Measurements from ENCODE around the gene PHC2.
"Not testable (repeated sequence)": the region's sequence is repeated elsewhere in the genome, so short reads cannot be mapped to it uniquely, and the experiment has no call there.

Gene PHC2

GRCh38 chr1:33323663-33324477 is 107.0 kb downstream of the PHC2 start:
- no peak for DNase-seq (ENCODE audit: low read depth)
- H3K4me3 ChIP-seq (ENCODE audit: low read depth, low read length), result no peak overlapping the region

- DNase-seq (ENCODE audit: low read depth), result no peak
- no peak overlapping the region for H3K4me3 ChIP-seq (ENCODE audit: low read depth, low read length)
Measured at GRCh38 chr1:33322870-33323585, 107.9 kb downstream of the PHC2 start.

DNA sequence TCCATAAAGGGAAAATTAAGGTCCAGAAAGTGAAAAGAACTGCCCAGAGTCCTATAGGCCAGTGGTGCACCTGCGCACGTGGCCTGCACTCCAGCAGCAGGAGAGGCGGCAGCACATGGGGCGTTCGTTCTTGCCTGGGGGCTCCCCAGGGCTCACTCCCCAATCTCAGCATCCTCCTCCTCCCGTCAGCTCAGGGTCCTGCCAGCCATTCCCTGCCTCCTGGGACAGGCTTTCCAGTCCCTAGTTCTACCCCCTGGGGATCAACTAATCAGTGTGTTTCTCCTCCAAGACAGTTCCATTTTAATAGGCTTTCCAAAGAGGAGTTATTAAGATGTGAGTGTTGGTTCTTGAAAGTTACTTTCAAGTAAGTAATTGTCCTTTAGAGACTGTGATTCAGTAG is 108.8 kb downstream of the PHC2 start:
- no peak overlapping the region for H3K4me3 ChIP-seq (ENCODE audit: low read depth, low read length)
- DNase-seq (ENCODE audit: low read depth), result no peak

DNA sequence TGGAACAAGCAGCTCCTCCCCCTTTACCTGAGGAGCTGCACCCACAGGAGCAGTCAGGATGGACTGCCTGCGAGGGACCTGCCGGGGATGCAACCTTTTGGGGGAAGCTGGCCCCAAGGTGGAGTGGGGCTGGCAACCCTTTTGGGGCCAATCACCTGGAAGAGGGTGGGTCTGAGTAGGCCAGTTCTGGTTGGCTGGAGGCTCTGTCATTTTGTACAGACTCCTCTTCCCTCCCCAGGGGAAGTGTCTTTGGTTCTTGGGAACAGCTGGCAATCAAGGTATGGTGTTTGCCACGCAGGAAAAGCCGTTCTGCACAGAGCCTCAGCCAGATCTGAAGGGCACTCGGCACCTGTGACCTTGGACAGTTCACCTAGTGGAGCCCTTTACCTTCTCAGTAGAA is 109.7 kb downstream of the PHC2 start:
- no peak overlapping the region for H3K4me3 ChIP-seq (ENCODE audit: low read depth, low read length)

GRCh38 chr1:33320619-33321165 is 110.2 kb downstream of the PHC2 start, which contains the start of gene A3GALT2:
Gene A3GALT2 (minus strand): TSS chr1:33321098. CDS start chr1:33321098, 0 bp downstream.
- DNase-seq (ENCODE audit: low read depth), result no peak
- no peak within 1 kb of the TSS for H3K4me3 ChIP-seq (ENCODE audit: low read depth, low read length)

More for the DNA sequence above, 109.7 kb downstream of the PHC2 start:
- no peak for DNase-seq (ENCODE audit: low read depth)

DNA sequence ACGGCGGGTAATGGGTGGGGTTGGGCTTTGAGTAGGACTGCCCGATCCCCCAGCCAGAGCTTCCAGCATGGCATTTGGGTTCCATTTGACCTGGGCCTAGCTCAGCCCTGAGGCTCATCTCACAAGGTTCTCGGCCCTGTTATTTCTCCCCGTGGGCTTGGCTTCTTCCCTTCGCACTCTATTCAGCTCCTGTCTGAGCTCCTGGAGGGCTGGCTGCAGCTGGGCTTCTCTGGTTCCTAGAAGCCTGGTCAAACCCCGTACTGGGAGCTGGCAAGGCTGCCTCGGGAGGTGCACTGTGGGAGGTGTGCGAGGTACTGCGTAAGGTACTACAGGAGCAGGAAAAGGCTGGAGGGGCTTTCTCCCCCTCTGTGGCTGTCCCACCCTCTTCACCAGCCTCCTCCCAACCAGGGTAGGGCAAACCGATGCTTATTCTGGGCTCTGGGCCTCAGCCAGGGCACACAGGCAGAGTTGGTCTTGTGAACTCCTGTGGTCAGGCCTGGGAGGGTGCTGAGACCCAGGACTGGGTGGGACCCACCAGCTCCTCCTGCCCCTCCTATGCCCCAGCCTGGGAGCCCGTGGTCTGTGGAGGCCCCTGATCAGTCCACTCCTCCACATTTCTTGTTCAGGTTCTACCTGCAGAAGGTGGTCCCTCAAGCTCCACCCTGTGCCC is 110.8 kb downstream of the PHC2 start:
- no peak for DNase-seq (ENCODE audit: low read depth)
- H3K4me3 ChIP-seq (ENCODE audit: low read depth, low read length), result no peak overlapping the region

DNA sequence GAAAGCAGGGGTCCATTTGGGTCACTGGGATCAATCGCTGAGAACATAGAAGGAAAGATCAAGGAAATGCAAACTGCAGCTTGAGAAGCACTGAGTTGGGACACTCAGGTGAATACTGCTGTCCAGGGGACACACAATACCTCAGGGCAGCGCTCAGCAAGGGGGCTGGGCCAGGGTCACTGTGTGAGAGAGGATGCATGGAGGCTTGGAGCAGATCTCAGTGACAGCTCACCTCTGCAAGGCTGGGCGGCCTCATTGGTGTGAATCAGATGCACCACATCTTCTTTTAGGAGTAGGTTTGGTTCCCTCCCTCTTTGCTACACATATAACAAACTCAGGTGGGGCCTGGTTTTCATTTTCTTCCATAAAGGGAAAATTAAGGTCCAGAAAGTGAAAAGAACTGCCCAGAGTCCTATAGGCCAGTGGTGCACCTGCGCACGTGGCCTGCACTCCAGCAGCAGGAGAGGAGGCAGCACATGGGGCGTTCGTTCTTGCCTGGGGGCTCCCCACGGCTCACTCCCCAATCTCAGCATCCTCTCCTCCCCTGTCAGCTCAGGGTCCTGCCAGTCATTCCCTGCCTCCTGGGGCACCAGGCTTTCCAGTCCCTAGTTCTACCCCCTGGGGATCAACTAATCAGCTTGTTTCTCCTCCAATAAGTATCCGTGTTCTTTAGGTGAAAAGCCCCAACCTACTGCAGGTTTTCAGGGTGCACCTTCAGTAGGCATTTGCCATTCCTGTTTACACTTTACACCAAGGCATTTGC is 111.5 kb downstream of the PHC2 start:
- no peak for DNase-seq (ENCODE audit: low read depth)

GRCh38 chr1:33317946-33318345 is 112.9 kb downstream of the PHC2 start:
- DNase-seq (ENCODE audit: low read depth), result no peak
- no peak overlapping the region for H3K4me3 ChIP-seq (ENCODE audit: low read depth, low read length)

More for the DNA sequence above, 111.5 kb downstream of the PHC2 start:
- no peak overlapping the region for H3K4me3 ChIP-seq (ENCODE audit: low read depth, low read length)

DNA sequence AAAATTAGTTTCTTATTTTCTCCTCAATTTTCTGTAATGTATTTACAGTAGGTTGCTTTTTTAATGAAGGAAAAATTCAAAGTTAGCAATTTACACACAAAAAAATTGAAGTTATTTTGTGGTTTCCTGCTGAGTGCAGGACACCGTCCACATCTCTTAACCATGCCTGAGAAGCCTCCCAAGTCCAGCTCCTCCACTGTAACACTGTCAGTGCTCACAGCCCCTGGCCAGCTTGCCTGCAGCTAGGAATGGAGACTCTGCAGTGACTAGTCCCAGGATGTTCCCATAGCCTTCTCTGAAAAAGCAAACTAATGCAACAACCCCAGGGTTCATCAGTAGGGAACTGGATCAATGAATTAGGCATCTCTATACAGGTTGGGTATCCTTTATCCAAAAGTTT is 113.5 kb downstream of the PHC2 start:
- no peak for DNase-seq (ENCODE audit: low read depth)
- no peak overlapping the region for H3K4me3 ChIP-seq (ENCODE audit: low read depth, low read length)

DNA sequence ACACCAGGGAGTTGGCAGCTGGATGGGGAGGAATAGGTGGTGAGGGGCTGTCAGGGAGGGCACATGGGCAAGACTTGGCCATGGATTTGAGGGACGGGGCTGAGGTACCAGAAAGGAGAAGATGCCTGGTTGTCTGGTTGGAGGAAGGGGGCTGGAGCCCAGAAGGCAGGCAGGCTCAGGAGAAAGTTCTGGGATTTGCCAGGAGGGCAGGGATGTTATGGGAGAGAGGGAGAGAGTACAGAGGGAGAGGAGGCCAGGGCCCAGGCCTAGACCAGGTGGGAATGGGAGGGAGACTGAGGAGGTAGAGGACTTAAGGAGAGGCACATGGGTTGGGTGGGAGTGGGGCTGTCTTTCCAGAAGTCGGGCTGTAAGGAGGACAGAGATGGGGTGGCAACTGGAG is 114.3 kb downstream of the PHC2 start:
- no peak overlapping the region for H3K4me3 ChIP-seq (ENCODE audit: low read depth, low read length)
- no peak for DNase-seq (ENCODE audit: low read depth)

DNA sequence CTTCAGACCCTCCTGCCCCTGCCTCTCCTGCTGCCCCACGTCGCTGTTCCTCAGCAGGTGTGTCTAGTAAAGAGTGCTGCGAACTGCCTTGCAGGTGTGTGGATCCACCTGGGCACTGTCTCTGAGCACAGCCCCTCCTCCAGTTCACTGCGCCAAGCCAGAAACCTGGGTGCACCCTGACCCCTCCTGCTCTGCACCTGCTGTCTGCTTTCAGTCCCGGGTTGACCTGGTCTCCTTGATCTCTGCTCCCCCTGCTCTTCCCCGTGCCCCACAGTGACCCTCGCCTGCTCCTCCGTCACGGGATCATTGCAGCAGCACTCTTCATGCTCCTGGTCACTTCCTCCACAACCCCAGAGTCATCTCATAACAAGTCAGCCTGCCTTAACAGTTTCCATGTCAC is 116.5 kb downstream of the PHC2 start:
- no peak for DNase-seq (ENCODE audit: low read depth)
- H3K4me3 ChIP-seq (ENCODE audit: low read depth, low read length), result no peak overlapping the region

GRCh38 chr1:33312413-33312749 is 118.5 kb downstream of the PHC2 start:
- no peak overlapping the region for H3K4me3 ChIP-seq (ENCODE audit: low read depth, low read length)
- no peak for DNase-seq (ENCODE audit: low read depth)

GRCh38 chr1:33311706-33312412 is 119.0 kb downstream of the PHC2 start:
- no peak for DNase-seq (ENCODE audit: low read depth)

GRCh38 chr1:33310702-33311101 is 120.2 kb downstream of the PHC2 start:
- H3K4me3 ChIP-seq (ENCODE audit: low read depth, low read length), result no peak overlapping the region
- no peak for DNase-seq (ENCODE audit: low read depth)

More at GRCh38 chr1:33311706-33312412, 119.0 kb downstream of the PHC2 start:
- no peak overlapping the region for H3K4me3 ChIP-seq (ENCODE audit: low read depth, low read length)

DNA sequence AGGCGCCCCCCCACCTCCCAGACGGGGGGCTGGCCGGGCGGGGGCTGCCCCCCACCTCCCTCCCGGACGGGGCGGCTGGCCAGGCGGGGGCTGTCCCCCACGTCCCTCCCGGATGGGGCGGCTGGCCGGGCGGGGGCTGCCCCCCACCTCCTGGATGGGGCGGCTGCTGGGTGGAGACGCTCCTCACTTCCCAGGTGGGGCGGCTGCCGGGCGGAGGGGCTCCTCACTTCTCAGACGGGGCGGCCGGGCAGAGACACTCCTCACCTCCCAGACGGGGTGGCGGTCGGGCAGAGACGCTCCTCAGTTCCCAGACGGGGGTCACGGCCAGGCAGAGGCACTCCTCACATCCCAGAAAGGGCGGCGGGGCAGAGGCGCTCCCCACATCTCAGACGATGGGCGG is 121.5 kb downstream of the PHC2 start:
- H3K4me3 ChIP-seq (ENCODE audit: low read depth, low read length); DNase-seq (ENCODE audit: low read depth): not testable (repeated sequence)

DNA sequence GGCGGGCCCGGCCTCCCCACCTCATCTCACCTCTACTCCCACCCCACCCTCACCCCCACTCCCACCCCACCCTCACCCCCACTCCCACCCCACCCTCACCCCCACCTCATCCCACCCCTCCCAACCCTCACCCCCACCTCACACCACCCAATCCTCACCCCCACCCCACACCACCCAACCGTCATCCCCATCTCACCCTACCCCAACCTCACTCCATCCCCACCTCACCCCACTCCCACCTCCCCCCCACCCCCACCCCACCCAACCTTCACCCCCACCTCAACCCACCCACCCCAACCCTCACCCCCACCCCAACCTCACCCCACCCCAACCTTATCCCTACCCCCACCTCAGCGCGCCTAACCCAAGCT is 123.4 kb downstream of the PHC2 start:
- no peak overlapping the region for H3K4me3 ChIP-seq (ENCODE audit: low read depth, low read length)
- no peak for DNase-seq (ENCODE audit: low read depth)

DNA sequence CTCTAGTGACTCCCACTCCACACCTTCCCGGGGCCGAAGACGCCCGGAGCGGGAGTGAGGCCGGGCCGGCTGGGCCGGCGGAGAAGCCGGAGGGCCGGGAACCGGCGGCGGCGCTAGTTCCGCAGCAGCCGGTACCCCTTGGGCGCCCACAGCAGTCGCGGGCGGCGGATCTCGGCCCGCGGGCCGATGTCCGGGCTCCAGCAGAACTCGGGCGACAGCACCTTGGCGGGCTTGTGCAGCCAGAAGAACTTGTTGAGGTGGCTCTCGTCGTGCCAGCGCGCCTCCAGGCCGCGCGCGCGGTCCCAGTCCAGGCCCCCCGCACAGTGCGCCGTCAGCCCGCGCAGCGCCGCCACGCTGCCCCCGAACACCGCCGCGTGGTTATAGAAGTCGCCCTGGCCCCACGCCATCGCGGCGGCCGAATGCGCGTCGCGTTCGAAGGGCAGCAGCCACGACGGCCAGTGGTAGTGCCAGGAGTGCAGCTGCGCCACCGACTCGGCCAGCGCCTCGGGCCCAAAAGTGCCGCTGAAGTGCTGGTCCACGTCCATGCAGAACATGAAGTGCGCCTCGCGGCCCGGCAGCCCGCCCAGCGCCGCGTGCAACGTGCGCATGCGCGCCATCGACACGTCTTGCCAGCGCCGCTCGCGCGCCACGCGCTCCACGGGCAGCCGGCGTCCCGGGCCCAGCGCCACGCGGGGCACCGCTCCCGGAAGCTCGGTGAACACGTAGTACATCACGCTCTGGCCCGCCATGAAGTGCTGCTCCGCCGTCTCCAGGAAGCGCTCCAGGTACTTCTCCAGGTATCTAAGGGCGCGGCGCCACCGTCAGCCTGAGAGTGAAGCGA is 124.0 kb downstream of the PHC2 start:
- H3K4me3 ChIP-seq (ENCODE audit: low read depth, low read length), result peak overlapping the region; percentile 13

More for the DNA sequence above, 124.0 kb downstream of the PHC2 start:
- DNase-seq (ENCODE audit: low read depth), result no peak
